Smooth muscle cell of the pulmonary artery (primary cell): ENCODE measurements around the gene MICOS13. TPM values are rescaled to one million over a fixed set of nuclear protein-coding genes. Genes with fewer than 3 reads are reported as not detected.

Experiments used
- total RNA-seq: library from RNA; depleted of rRNA; stranded (reverse); fragments of >200 nt; gene quantifications from 2 replicates; pipeline ENCODE4 v1.2.3, GENCODE V29; 2014

MICOS13 gene, protein sequence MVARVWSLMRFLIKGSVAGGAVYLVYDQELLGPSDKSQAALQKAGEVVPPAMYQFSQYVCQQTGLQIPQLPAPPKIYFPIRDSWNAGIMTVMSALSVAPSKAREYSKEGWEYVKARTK
- total RNA-seq = 23.5 and 33.7 TPM in 2 replicates

DNA sequence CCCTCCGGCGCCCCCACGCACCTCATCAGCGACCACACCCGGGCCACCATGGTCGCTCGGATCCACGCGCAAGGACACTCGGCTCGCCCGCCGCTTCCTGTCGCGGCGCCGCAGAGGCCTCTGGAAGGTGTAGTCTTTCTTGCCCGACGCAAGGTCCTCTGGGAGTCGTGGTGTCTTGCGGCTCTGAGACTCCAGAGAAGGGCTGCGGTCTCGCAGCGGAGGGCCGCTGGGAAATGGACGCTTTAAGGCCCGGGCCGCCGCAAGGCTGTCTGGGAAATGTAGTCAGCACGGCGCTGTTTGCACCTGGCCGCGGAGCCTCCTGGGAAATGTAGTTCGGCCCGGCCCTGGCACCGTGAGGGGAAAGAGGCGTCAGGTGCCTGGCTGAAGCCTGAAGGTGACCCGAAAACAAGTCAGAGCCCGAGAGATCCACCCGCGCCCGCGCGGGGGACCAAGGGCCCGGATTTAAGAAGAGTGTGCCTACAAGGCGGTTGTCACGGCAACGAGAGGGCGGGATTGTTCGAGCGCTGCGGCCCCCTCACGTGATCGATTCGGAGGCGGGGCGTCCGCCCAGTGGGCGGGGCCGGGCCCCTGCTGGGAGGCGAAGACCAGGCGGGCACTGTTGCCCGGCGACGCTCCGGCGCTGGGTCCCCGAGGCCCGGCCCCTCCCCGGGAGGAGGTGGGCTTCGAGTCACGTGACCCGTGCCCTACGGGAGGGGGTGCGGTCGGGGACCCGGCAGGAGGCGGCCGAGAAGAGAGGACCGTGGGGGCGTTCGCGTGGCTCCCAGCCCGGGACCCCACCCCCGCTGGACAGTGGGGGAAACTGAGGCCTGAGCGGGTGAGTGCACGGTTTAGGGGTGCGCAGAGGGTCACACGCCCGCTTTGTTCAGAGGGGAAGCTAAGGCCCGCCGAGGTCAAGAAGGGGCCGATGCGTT is at the start of gene MICOS13, which contains the start of gene HSD11B1L:
Gene MICOS13, minus strand, starts transcription at position 80 of the 932 bp plus-strand sequence. Its CDS starts 30 bp downstream, at position 50.
Gene HSD11B1L, plus strand, starts transcription at position 591 of the 932 bp plus-strand sequence. CDS start 3,806 bp downstream, outside the sequence.

DNA sequence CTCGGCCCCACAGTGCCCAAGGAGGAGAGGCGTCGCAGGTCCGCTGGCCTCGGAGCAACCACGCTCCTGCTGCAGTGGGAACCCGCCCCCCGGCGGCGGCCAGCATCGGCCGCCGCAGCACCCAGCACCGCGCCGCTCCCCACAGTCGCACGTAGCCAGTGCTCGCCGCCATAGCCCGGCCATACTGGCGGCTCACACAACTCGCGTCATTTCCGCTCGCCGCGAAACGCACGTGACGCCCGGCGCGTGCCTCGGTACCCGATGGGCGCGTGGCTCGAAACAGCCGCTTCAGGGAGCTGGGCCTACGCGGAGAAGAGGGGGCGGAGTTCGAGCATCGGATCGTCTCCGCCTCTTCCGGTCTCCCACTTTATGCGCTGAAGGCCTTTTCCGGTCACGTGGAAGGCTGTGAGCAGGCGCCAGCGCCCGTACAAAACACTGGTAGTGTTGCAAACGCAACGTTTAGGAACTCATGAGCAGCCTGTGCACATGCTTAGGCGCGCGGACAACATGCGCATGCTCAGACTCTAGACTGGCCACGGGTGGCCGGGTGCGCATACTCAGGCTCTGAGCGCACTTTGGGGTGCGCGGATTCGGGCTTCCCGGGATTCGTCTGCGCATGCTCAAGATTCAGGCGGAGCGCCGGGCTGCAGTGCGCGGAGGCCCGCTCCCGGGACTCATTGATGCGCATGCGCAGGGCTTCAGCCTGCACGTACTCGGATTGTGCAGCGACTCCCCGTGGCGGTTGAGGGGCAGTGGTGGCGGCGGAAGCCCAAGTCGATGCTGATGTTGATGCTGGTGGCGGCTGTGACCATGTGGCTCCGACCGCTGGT is 39.9 kb upstream of the MICOS13 start, which contains the start of the genes CATSPERD and LONP1:
Gene CATSPERD, plus strand, starts transcription at position 677 of the 830 bp plus-strand sequence. Its CDS starts 101 bp downstream, at position 778.
Gene LONP1, minus strand, starts transcription at position 186 of the 830 bp plus-strand sequence. Its CDS starts 14 bp downstream, at position 172.

DNA sequence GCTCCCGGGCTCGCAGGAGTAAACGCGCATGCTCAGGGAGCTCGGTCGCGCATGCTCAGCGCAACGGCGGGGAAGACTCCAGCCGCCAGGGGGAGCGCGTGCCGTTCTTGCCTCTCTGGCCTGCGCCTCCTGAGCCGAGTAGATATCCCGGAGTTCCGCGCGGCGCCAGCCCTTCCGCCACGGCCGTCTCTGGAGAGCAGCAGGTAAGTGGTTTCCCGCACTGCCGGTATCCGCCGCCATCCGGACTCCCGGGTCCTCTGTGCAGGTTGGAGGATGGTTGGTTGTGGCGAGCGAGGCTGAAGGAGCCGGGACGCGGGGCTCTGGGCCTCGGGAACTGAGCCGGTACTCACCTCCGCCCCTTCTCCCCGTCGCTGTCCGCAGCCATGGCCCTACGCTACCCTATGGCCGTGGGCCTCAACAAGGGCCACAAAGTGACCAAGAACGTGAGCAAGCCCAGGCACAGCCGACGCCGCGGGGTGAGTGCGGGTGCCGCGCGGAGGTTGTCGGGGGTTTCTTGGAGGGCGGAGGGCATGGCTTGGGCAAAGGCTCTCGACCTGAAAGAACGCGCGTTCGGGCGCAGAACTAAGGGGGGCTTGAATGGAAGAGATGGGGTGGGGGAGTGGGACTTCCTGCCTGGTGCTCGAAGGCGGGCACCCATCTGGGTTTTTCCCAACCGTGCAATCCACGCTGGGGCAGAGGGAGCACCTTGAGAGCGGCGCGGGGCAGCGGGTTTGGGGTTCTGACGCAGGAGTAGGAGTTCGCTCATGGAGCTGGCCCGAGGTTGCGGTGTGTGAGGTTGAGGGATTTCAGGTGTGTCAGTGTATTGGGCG is 10.0 kb upstream of the MICOS13 start, which contains the start of gene RPL36:
Gene RPL36, plus strand, starts transcription at position 171 of the 830 bp plus-strand sequence. Its CDS starts 213 bp downstream, at position 384.

Other genes starting within 250 kb of the MICOS13 start
- not detected in 2 replicates for gene ZNRF4, start 225.1 kb downstream of the MICOS13 start, total RNA-seq
- gene TINCR, start 112.6 kb downstream of the MICOS13 start, total RNA-seq = 0.13 and 0.66 TPM in 2 replicates
- 30.6 and 41.2 TPM in 2 replicates for gene SAFB2, start 57.7 kb downstream of the MICOS13 start, total RNA-seq
- 44.4 and 53.4 TPM in 2 replicates for gene SAFB, start 57.4 kb downstream of the MICOS13 start, total RNA-seq
- gene HSD11B1L, start 511 bp upstream of the MICOS13 start, total RNA-seq = 16.0 and 18.8 TPM in 2 replicates
- gene RPL36, start 9.8 kb upstream of the MICOS13 start, total RNA-seq = 299 and 374 TPM in 2 replicates
- 124 and 181 TPM in 2 replicates for gene LONP1, start 39.6 kb upstream of the MICOS13 start, total RNA-seq
- not detected in 2 replicates for gene CATSPERD, start 40.1 kb upstream of the MICOS13 start, total RNA-seq
- gene PRR22, start 104.2 kb upstream of the MICOS13 start, total RNA-seq = 0.13 and 0.33 TPM in 2 replicates
- 16.9 and 28.1 TPM in 2 replicates for gene DUS3L, start 110.6 kb upstream of the MICOS13 start, total RNA-seq
- gene NRTN, start 124.6 kb upstream of the MICOS13 start, total RNA-seq = 0.07 TPM in 1 of 2 replicates, not detected in the other
- not detected in 2 replicates for gene FUT6, start 159.2 kb upstream of the MICOS13 start, total RNA-seq
- gene FUT3, start 170.9 kb upstream of the MICOS13 start, total RNA-seq = not detected in 2 replicates
- gene FUT5, start 190.0 kb upstream of the MICOS13 start, total RNA-seq = 0.07 TPM in 1 of 2 replicates, not detected in the other
- 116 and 128 TPM in 2 replicates for gene NDUFA11, start 223.3 kb upstream of the MICOS13 start, total RNA-seq
- 5.0 and 5.9 TPM in 2 replicates for gene VMAC, start 224.4 kb upstream of the MICOS13 start, total RNA-seq
- 3.7 and 4.1 TPM in 2 replicates for gene CAPS, start 233.7 kb upstream of the MICOS13 start, total RNA-seq